GM18951 (cell line): ENCODE data around the gene DAW1.
"Not testable (repeated sequence)": the region's sequence is repeated elsewhere in the genome, so short reads cannot be mapped to it uniquely, and the experiment has no call there.

ENCODE experiments used
- POLR2A ChIP-seq: IDR thresholded peaks from 4 replicates; pipeline ENCODE4 v1.6.1; 2011; ENCODE audit warnings: mild to moderate bottlenecking; ENCODE audit not compliant: insufficient read length, insufficient read depth; ENCODE audit errors: extremely low read depth
- in situ Hi-C: fragments of 300-500 bp; cut with MboI; formaldehyde crosslinking; loops from one replicate; pipeline ENCODE4 v1.12.0; 2022; ENCODE audit warnings: low sequenced_read_pairs, mixed read lengths, inconsistent platforms; ENCODE audit not compliant: unreplicated experiment

The DAW1 gene

GRCh38 chr2:227871375-227871791 is at the start of gene DAW1:
Gene DAW1, plus strand, starts transcription at chr2:227871631. Its CDS starts 59 bp downstream, at chr2:227871690.
- in situ Hi-C loops: no loop called here
- TF ChIP-seq POLR2A: no peak

- no peak for TF ChIP-seq POLR2A
- in situ Hi-C loops: no loop called here
Observed at GRCh38 chr2:227822416-227823003, 48.9 kb upstream of the DAW1 start.

- in situ Hi-C loops: no loop called here
Observed at GRCh38 chr2:227823922-227824321, 47.5 kb upstream of the DAW1 start.

GRCh38 chr2:227824711-227825110 is 46.7 kb upstream of the DAW1 start:
- in situ Hi-C loops: no loop called here
- no peak for TF ChIP-seq POLR2A

More at GRCh38 chr2:227823922-227824321, 47.5 kb upstream of the DAW1 start:
- TF ChIP-seq POLR2A: no peak

GRCh38 chr2:227826019-227826521 is 45.4 kb upstream of the DAW1 start:
- in situ Hi-C loops: no loop called here
- TF ChIP-seq POLR2A: no peak

GRCh38 chr2:227826563-227826962 is 44.9 kb upstream of the DAW1 start:
- in situ Hi-C loops: no loop called here
- no peak for TF ChIP-seq POLR2A

GRCh38 chr2:227827143-227827542 is 44.3 kb upstream of the DAW1 start:
- no peak for TF ChIP-seq POLR2A
- in situ Hi-C loops: no loop called here

- no peak for TF ChIP-seq POLR2A
- in situ Hi-C loops: no loop called here
Observed at GRCh38 chr2:227828477-227828912, 42.9 kb upstream of the DAW1 start.

GRCh38 chr2:227829337-227829736 is 42.1 kb upstream of the DAW1 start:
- no peak for TF ChIP-seq POLR2A
- in situ Hi-C loops: no loop called here

GRCh38 chr2:227834423-227834822 is 37.0 kb upstream of the DAW1 start:
- in situ Hi-C loops: no loop called here

GRCh38 chr2:227834916-227835650 is 36.3 kb upstream of the DAW1 start:
- no peak for TF ChIP-seq POLR2A
- in situ Hi-C loops: no loop called here

More at GRCh38 chr2:227834423-227834822, 37.0 kb upstream of the DAW1 start:
- TF ChIP-seq POLR2A: no peak

- in situ Hi-C loops: not testable (repeated sequence)
Observed at GRCh38 chr2:227839339-227840129, 31.9 kb upstream of the DAW1 start.

- in situ Hi-C loops: no loop called here
- no peak for TF ChIP-seq POLR2A
Observed at GRCh38 chr2:227846831-227847230, 24.6 kb upstream of the DAW1 start.
